DMS 273 (cell line): ENCODE data around the gene NPFFR1.
A peak's percentile ranks its signal among the peaks of the same experiment; 100 is the strongest.
"Not testable (repeated sequence)": the region's sequence is repeated elsewhere in the genome, so short reads cannot be mapped to it uniquely, and the experiment has no call there.

Source experiments
- DNase-seq: peaks from one replicate; lab custom pipeline; 2025; ENCODE audit not compliant: unreplicated experiment; lab: John Stamatoyannopoulos, UW

The NPFFR1 gene

DNA sequence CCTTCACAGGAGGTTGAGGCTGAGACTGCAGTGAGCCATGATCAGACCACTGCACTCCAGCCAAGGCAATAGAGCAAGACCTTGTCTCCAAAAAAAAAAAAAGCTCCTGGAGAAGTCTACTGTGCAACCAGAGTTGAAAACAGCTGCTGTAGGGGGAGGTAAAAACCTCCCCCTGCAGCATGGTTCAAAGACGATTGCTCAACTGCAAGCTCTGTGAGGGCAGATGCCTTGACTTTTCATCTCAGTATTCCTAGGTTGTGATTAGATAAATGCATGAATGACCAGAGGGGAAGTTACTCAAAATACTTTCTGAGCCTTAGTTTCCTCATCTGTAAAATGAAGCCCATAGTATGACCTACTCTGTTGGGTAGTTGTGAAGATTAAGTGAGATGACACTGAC lies 25.6 kb downstream of the NPFFR1 start:
- no peak for DNase-seq

DNA sequence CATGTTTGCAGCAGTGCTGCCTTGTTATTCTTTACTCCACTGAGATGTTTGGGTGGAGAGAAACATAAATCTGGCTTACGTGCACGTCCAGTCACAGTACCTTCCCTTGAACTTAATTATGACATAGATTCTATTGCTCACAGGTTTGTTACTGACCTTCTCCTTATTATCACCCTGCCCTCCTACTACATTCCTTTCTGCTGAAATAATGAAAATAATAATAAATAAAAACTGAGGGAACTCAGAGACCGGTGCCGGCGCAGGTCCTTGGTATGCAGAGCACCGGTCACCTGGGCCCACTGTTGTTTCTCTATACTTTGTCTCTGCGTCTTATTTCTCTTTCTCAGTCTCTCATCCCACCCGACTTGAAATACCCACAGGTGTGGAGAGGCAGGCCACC lies 26.0 kb downstream of the NPFFR1 start:
- DNase-seq = not testable (repeated sequence)

DNA sequence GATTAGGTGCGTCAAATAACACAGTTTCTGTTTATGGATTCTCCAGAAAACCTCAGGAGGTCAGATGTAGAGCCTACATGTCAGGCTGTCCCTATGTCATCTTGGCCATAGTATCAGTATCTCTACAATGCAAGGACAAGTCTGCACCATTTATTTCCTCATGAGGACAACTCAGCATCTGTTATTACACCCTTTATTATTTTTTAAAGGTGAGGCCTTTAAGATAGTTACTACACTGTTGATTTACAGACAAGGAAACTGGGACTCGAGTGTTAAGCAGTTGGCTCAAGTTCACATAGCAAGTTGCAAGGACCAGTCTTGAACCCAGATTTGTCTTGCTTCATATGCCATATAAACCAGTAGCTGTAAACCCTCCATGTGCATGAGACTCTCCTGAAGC lies 27.3 kb downstream of the NPFFR1 start:
- DNase-seq = no peak

DNA sequence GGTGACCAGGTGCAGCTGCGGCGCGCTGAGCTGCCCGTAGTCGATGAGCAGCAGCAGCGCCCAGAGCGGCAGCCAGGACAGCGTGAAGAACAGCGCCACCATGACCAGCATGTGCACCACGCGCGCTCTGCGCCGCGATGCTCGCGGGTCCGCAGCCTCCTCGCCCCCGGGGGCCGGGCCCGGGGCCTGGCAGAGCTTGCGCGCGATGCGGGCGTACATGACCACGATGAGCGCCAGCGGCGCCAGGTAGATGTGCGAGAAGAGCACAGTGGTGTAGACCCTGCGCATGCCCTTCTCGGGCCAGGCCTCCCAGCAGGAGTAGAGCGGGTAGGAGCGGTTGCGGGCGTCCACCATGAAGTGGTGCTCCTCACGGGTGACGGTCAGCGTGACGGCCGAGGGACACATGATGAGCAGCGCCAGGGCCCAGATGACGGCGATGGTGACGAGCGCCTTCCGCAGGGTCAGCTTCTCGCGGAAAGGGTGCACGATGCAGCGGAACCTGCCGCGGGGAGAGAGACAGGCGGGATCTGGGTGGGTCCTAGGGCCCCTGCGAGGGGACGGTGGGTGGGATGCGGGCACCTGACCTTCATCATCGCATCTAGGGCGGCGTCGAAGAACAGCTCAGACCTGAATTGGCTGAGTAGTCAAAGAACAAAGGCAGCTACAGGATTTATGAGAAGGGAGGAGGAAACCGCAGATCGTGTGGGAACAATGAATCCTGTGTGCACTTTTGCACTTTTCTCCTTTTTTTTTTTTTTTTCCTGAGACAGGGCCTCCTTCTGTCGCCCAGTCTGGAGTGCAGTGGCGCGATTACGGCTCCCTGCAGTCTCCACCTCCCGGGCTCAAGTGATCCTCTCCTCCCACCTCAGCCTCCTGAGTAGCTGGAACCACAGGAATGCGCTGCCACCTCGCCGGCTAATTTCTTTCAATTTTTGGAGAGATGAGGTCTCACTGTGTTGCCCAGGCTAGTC lies 28.2 kb downstream of the NPFFR1 start:
- DNase-seq = no peak

DNA sequence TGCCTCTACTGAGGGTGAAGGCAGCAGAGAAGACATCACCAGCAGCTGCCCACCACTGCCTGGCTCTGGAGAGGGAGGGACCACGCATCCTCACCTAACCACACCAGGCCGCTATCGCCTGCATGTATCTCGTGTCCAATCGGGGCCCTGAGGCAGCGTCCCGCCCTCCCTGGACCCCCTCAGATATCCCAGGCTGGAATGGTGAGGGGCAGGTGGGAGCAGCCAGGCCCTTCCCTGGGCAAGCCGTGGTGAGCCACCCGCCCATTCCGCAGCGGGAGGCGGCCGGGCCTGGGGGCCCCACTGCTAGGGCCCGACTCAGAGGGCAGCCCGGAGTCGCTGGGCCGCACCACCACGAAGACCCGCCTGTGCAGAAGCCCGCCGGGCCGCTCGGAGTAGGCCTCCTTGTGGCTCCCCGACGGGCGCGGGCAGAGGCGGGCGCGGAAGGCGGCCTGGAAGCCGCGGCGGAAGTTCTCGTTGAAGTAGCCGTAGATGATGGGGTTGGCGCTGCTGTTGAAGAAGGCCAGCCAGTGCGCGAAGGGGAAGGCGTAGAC lies 29.0 kb downstream of the NPFFR1 start:
- DNase-seq = no peak

DNA sequence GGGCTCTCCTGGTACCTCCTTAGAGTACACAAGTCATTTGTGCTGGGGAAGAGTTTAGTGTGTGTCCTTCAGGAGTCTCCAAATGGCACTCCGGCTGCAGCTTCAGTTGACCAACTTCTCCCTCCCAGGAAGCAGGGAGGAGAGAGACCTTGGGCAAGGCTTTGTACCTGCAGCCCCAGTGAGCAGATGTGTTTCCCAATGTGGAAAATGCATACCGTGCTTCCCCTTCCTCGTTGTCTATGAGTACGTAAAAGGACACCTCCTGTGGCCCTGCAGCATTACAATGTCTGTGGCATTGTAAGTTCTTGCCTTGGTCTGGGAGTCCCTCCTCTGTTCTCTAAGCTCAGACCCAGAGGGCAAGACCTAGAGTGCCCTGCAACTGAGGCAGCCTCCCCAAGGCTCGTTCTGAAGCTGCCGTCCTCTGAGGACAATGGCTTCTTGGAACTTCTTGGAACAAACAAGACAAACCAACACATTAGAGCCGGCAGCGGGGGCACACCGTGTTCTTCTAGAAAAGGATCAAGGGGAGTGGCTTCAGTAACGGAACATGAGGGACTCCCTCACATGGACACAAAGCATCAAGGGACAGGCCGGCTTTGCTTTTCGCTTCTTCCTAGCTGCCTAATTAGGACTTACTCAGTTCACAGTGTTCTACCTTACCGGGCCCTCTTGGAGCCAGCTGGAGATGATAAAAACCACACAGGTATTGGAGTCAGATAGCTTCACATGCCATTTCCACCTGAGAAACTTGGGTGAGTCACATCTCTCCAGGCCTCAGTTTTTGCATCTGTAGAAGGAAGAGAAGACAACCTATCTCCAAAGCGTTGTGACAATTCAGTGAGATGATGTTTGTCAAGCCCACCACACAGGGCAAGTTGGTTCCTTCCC lies 29.7 kb downstream of the NPFFR1 start:
- DNase-seq = no peak

DNA sequence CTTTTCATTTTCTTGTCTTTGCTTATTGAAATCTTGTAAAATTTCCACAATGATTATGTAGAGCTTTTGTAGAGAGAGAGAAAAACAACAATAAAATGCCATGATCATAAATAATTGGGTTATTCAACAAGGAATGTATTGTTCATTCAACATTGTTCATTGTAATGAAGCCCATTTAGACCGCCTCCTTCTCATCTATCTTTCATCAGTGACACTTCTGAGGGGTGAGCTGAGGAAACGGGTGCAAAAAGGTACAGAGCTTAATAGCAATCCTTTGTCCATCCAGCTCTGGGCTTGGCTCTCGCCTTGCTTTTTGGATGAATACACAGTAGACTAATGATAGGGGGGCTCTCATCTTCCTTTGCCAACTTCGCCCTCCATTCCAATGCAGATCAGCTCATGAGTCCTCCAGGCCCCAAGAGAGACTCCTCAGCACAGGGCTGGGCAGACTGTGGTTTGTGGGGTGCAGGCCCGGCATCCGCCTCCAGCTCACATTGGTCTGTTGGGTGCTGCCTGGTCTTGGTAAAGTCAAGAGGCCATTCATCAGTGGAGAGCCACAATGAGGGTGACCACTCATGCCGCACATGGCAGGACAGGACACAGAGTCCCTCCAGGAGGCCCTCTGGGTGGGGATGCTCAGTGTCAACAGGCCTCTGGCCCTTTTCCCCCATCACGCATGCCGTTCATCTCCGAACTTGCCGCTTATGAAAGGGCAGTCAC lies 32.7 kb downstream of the NPFFR1 start:
- DNase-seq = no peak

DNA sequence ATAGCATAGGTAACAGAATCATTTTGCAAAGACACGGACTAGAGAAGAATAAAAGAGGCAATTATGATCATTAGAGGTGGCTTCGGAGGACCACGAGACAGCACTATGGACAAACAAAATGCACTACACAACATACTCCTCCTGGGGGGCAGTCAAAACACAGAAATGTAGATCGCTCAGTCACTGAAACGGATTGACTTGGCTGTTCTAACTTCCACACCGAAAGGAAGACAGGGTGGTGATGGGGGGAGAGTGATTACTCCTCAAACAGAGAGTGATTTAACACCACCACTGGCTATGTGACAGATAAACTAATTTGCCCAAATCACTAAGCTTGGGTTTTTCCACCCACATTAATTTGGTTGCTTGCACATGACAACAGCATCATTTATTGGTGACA lies 36.4 kb downstream of the NPFFR1 start:
- no peak for DNase-seq

DNA sequence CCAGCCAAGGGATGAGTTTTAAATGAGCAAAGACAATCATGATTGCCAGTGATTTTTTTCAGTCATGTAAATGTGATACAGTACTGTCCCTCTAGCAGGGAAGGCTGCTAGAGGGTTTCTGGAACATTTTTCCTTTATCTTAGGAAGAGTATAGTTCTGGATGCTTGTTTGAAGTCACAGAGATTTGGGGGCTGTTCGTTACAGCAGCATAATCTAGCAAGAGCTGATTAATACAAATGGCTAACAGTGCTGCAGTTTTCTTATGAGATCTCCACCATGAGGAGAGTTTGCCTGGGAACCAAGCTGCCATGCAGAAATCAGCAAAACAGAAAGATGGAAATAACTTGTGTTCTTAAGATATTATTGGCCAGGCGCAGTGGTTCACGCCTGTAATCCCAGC lies 42.7 kb downstream of the NPFFR1 start:
- DNase-seq = no peak

DNA sequence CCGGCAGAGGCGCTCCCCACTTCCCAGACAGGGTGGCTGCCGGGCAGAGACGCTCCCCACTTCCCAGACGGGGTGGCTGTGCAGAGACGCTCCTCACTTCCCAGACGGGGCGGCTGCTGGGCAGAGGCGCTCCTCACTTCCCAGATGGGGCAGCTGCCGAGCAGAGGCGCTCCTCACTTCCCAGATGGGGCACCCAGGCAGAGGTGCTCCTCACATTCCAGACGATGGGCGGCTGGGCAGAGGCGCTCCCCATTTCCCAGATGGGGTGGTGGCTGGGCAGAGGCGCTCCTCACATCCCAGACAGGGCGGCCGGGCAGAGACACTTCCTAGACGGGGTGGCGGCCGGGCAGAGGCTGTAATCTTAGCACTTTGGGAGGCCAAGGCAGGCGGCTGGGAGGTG lies 43.8 kb downstream of the NPFFR1 start:
- not testable (repeated sequence) for DNase-seq

DNA sequence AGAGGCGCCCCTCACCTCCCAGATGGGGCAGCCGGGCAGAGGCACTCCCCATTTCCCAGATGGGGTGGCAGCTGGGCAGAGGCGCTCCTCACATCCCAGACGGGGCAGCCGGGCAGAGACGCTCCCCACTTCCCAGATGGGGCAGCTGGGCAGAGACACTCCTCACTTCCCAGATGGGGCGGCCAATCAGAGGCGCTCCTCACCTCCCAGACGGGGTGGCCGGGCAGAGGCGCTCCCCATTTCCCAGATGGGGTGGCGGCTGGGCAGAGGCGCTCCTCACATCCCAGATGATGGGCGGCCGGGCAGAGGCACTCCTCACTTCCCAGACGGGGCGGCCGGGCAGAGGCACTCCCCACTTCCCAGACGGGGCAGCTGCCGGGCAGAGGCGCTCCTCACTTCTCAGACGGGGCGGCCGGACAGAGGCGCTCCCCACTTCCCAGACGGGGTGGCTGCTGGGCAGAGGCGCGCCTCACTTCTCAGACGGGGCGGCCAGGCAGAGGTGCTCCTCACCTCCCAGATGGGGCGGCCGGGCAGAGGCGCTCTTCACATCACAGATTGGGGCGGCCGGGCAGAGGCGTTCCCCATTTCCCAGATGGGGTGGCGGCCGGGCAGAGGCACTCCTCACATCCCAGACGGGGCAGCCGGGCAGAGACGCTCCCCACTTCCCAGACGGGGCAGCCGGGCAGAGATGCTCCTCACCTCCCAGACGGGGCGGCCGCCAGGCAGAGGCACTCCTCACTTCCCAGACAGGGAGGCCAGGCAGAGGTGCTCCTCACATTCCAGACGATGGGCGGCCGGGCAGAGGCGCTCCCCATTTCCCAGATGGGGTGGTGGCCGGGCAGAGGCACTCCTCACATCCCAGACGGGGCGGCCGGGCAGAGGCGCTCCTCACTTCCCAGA lies 44.5 kb downstream of the NPFFR1 start:
- not testable (repeated sequence) for DNase-seq

DNA sequence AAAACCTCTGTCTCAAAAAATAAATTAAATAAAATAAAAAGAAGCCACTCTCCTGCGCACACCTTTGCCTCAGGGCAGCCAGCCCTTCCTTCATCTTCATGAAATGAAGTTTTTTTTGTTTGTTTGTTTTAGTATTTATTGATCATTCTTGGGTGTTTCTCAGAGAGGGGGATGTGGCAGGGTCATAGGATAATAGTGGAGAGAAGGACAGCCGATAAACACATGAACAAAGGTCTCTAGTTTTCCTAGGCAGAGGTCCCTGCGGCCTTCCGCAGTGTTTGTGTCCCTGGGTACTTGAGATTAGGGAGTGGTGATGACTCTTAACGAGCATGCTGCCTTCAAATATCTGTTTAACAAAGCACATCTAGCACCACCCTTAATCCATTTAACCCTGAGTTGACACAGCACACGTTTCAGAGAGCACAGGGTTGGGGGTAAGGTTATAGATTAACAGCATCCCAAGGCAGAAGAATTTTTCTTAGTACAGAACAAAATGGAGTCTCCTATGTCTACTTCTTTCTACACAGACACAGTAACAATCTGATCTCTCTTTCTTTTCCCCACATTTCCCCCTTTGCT lies 45.8 kb downstream of the NPFFR1 start:
- DNase-seq = not testable (repeated sequence)

DNA sequence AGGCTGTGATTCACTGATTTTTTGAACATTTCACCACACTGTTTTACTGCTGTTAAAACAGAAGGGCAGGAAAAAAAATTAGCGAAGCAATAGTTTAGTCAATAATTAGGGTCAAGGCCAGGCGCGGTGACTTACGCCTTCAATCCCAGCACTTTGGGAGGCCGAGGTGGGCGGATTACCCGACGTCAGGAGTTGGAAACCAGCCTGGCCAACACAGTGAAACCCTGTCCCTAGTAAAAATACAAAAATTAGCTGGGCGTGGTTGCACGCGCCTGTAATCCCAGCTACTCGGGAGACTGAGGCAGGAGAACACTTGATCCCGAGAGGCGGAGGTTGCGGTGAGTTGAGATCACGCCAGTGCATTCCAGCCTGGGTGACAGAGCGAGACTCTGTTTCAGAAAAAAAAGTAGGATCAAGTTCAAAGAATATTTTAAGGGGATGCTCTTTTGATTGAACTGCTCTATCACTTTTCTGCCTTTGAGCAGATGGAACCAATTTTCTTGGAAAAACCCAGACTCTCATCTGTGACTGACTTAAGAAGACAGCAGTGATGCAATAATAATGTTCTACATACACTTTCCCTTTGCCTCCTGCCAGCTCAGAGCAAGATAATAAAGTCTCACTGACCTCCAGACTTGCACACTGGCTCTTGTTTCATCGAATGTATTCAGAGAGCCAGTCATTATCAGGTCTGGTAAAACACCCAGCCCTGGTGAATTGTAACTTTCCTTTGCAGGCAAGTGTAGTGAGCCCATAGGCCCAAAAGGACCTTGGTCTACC lies 48.9 kb downstream of the NPFFR1 start:
- no peak for DNase-seq

DNA sequence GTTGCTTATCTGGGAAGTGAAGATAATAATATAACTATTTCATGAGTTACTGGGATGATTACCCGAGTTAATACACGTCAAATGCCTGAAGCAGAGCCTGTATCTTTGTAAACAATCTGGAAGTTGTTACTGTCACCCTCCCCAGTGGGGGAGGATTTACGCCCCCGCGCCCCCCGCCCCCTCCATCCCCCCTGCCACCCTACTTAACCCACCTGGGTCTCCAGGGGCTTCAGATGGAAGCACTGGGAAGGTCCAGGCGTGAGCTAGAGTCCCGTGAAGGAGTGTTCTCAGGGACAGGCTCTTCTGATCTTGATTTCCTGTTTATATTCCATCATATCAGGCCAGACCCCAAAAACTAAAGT lies 49.9 kb downstream of the NPFFR1 start:
- peak; percentile 34 for DNase-seq

DNA sequence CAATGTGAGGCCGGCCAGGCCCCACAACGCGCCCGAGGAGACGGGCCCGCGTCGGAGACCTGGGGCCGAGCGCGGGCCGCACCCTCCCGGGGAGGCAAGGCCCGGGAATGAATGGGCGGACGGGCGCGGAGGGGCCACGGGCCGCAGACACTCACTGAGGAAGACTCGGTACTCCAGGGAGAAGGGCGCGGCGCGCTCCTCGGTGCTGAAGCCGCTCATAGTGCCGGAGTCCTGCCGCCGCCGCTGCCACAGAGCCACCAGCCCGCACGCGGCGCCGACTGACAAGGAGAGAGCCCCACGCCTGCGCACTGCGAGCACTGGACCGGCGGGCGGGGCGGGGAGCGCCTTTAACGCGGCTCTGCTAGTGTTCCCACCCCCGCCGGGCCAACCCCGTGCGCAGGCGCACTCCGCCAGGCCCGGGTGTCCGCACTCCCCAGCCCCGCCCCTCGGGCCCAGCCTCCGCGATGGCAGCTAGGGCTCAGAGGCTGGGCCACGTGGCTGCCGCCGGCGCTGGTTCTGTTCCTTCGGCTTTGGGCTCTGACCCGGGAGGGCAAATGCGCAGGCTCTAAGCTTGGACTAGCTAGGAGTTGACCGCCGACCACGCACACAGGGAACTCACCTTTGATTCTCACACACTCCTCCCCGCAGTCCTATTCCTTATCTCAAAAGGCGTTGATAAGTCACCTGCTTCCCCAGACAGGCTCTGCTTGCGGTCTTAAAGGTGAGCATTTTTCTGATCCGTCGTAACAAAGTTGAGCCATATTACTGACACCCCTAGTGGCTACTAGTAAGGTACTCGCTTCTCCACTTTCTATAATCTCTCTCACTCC lies 50.5 kb downstream of the NPFFR1 start, which contains the start of gene PPA1:
TSS of gene PPA1 (minus strand) at position 321 of the 830 bp plus-strand sequence. CDS start at position 219, 102 bp downstream.
- peak; percentile 98 for DNase-seq

DNA sequence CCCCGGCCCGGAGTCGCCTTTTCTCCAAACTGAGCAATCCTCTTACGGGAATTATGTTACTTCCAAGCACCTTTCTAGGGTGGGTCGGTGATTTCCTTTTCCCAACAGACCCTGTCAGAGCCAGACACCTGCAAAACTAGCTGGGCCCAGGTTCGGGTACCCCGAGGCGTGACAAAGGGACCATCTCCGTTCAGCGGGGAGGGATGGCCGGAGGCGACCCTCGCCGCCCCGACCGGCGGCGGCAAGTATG lies 51.0 kb downstream of the NPFFR1 start:
- DNase-seq = no peak

DNA sequence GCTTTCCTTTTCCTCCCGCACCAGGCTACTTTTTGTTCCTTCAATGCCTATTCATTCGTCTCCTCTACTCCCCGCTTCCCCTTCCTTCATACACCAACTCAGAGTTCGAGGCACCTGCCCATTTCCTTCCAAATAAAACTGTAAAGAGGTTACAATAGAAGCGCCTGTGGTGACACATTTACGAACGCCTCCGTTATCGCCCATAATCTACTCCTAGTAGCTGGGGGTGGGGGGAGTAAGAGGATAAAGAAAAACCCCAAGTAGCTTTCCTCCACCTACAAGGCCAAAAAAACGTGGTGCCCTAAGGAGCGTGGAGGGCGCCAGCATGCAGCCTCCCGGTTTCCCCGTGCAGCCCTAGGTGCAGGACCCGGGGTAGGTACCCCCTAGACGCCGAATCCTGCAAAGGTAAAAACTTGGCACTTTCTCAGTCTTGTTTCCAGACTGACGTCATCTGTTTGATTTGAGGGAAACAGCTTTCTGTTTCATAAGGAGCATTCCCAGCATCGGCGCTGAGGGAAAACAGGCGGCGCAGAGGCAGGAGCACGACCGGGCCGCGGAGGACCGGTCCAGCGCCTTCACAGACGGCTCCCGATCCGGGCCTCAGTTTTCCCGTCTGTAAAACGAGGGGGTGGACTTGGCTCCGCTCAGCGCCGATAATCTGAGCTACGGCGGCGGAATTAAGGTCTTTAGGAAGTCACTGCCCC lies 51.5 kb downstream of the NPFFR1 start:
- peak; percentile 58 for DNase-seq
